ENCODE results near the gene PVALB. TPM values are rescaled to one million over a fixed set of nuclear protein-coding genes. Genes with fewer than 3 reads are reported as not detected.

Gene PVALB
- total and polyA plus RNA-seq, 9 of the 15 experiments (the other 6 are each of a cell fraction or from before 2014, with no cell fraction given), result not detected

- H3K4me3 ChIP-seq, result no peak overlapping the region
- POLR2A ChIA-PET, result interaction anchor here (0.7 kb wide), 1 partner anchor 201 kb away, joined by 3 read pairs; no protein-coding TSS in a partner anchor
- H3K9me3 ChIP-seq (replicated peaks; ENCODE audit: control insufficient read depth, insufficient read depth, low read depth, low read length), result no peaks in the 10 kb centered on the region
- no peak overlapping the region for H3K9ac ChIP-seq (ENCODE audit: insufficient read depth in 1 of 2, low read depth in 2 of 2, low read length in 2 of 2)
- FAIRE-seq, result no peak
- H3K27ac ChIP-seq (ENCODE audit: extremely low read depth, low read depth, low read length), result no peak overlapping the region
- no TSS peak for BruUV-seq (replicated peaks)
- no peak for ATAC-seq
- no peak overlapping the region for H3K4me2 ChIP-seq (ENCODE audit: insufficient read depth, low read length)
- DNase-seq (ENCODE audit: extremely low read depth in 1 of 4, low spot score in 3 of 4), result no peak
- no peaks in the 10 kb centered on the region for H3K9me1 ChIP-seq (ENCODE audit: control insufficient read depth, insufficient read depth, low read length)
- WGBS (ENCODE audit: insufficient coverage, low coverage, missing lambda C conversion rate), result under 1% methylated on average over 10 of the region's 10 CpGs
- in situ Hi-C loops (cut with MboI) (no loop called here), intact Hi-C loops (cut with micrococcal nuclease) (no loop called here)
- CTCF ChIA-PET (ENCODE audit: low intra/inter-chr PET ratio), result no interaction called here
- no peaks in the 10 kb centered on the region for H3K36me3 ChIP-seq (ENCODE audit: control insufficient read depth, insufficient read depth, low read length)
- H3K4me1 ChIP-seq (replicated peaks in 1 of 2; ENCODE audit: control insufficient read depth in 2 of 2, insufficient read depth in 2 of 2, low read length in 2 of 2), result no peaks in the 10 kb centered on the region; a peak in 1 of 5 replicates
- no peaks in the 10 kb centered on the region for H3K79me2 ChIP-seq (ENCODE audit: control insufficient read depth, insufficient read depth, low read length)
- TF ChIP-seq ZNF174 (CRISPR knock-in tag; IDR thresholded peaks at IDR 0.05) (no peak), ZNF77 (CRISPR knock-in tag; IDR thresholded peaks at IDR 0.05) (no peak), ESRRA (IDR thresholded peaks at IDR 0.05; ENCODE audit: borderline replicate concordance, low read depth) (no peak), ESRRB (CRISPR knock-in tag; IDR thresholded peaks at IDR 0.05; ENCODE audit: borderline replicate concordance) (no peak)
- no peak overlapping the region for H2AFZ ChIP-seq (ENCODE audit: low read depth, low read length)
- peaks cover 10 to 78% of the 10 kb centered on the region in 2 experiments; a peak in 4 of 5 replicates for H3K27me3 ChIP-seq (ENCODE audit: control insufficient read depth in 2 of 2, insufficient read depth in 2 of 2, low read length in 2 of 2)
- peaks cover 5% of the 10 kb centered on the region; the same call in 1 of the 2 replicates for H4K20me1 ChIP-seq (replicated peaks; ENCODE audit: control insufficient read depth, insufficient read depth, low read length)
Observed at GRCh38 chr22:36761553-36762240, 55.1 kb downstream of the PVALB start.

- 2% methylated on average over 11 of the region's 11 CpGs for WGBS (ENCODE audit: insufficient coverage, low coverage, missing lambda C conversion rate)
- Histone ChIP-seq H3K4me3 (no peak overlapping the region), H3K9me3 (replicated peaks; ENCODE audit: control insufficient read depth, insufficient read depth, low read depth, low read length) (no peaks in the 10 kb centered on the region), H3K9ac (ENCODE audit: insufficient read depth in 1 of 2, low read depth in 2 of 2, low read length in 2 of 2) (no peak overlapping the region), H4K20me1 (replicated peaks; ENCODE audit: control insufficient read depth, insufficient read depth, low read length) (peaks cover 5% of the 10 kb centered on the region; the same call in 1 of the 2 replicates), H3K27me3 (ENCODE audit: control insufficient read depth in 2 of 2, insufficient read depth in 2 of 2, low read length in 2 of 2) (peaks cover 10 to 68% of the 10 kb centered on the region in 2 experiments; a peak in 4 of 5 replicates), H3K9me1 (ENCODE audit: control insufficient read depth, insufficient read depth, low read length) (no peaks in the 10 kb centered on the region), H3K36me3 (ENCODE audit: control insufficient read depth, insufficient read depth, low read length) (no peaks in the 10 kb centered on the region), H3K4me1 (replicated peaks in 1 of 2; ENCODE audit: control insufficient read depth in 2 of 2, insufficient read depth in 2 of 2, low read length in 2 of 2) (no peaks in the 10 kb centered on the region; a peak in 1 of 5 replicates), H3K27ac (ENCODE audit: extremely low read depth, low read depth, low read length) (no peak overlapping the region), H3K4me2 (ENCODE audit: insufficient read depth, low read length) (no peak overlapping the region), H3K79me2 (ENCODE audit: control insufficient read depth, insufficient read depth, low read length) (no peaks in the 10 kb centered on the region), H2AFZ (ENCODE audit: low read depth, low read length) (no peak overlapping the region)
- intact Hi-C loops (cut with micrococcal nuclease), result no loop called here
- CTCF ChIA-PET (ENCODE audit: low intra/inter-chr PET ratio), result no interaction called here
- BruUV-seq (replicated peaks), result no TSS peak
- POLR2A ChIA-PET, result interaction anchor here (0.7 to 1.4 kb wide), 2 partner anchors 26 to 89 kb away, joined by 3 to 4 read pairs; no protein-coding TSS in a partner anchor
- DNase-seq (ENCODE audit: extremely low read depth in 1 of 4, low spot score in 3 of 4), result no peak
- ATAC-seq, result no peak
- no peak for FAIRE-seq
- in situ Hi-C loops (cut with MboI), result no loop called here
- TF ChIP-seq POLR2A (conservative IDR thresholded peaks at IDR 0.05) (no peak), MCM3 (IDR thresholded peaks at IDR 0.05) (no peak), KDM2B (CRISPR knock-in tag; IDR thresholded peaks at IDR 0.05) (no peak), ZBTB12 (CRISPR knock-in tag; IDR thresholded peaks at IDR 0.05) (no peak), ATF4 (CRISPR knock-in tag; IDR thresholded peaks at IDR 0.05) (no peak), CC2D1A (IDR thresholded peaks at IDR 0.05) (no peak), DIDO1 (tag; IDR thresholded peaks at IDR 0.05; ENCODE audit: low read depth) (no peak), TCFL5 (CRISPR knock-in tag; conservative IDR thresholded peaks at IDR 0.05) (no peak), ZNF449 (CRISPR knock-in tag; IDR thresholded peaks at IDR 0.05) (no peak), GABPB2 (CRISPR knock-in tag; conservative IDR thresholded peaks at IDR 0.05) (no peak)
Observed at GRCh38 chr22:36760786-36761185, 56.0 kb downstream of the PVALB start.

All from K562 (cell line).